Endothelial cell (in vitro differentiated cells): ENCODE results near the gene CHST11. TPM values are rescaled to one million over a fixed set of nuclear protein-coding genes. Genes with fewer than 3 reads are reported as not detected.
"Not testable (repeated sequence)": the region's sequence is repeated elsewhere in the genome, so short reads cannot be mapped to it uniquely, and the experiment has no call there.

Source experiments
- DNase-seq: peaks from one replicate; pipeline ENCODE4 v3.0.0; 2021; ENCODE audit warnings: low spot score
- H3K27ac Mint-ChIP-seq: one replicate; pipeline ENCODE4 v1.8.0; 2021; ENCODE audit warnings: mixed read lengths, inconsistent platforms; ENCODE audit not compliant: unreplicated experiment
- H3K27me3 Mint-ChIP-seq: one replicate; pipeline ENCODE4 v1.8.0; 2021; ENCODE audit warnings: mild to moderate bottlenecking, moderate library complexity, mixed read lengths, inconsistent platforms; ENCODE audit not compliant: unreplicated experiment
- H3K36me3 Mint-ChIP-seq: one replicate; pipeline ENCODE4 v1.8.0; 2021; ENCODE audit warnings: mild to moderate bottlenecking, low read depth, mixed read lengths, inconsistent platforms; ENCODE audit not compliant: unreplicated experiment
- H3K4me1 Mint-ChIP-seq: one replicate; pipeline ENCODE4 v1.8.0; 2021; ENCODE audit warnings: mild to moderate bottlenecking, mixed read lengths, inconsistent platforms; ENCODE audit not compliant: unreplicated experiment
- H3K4me3 Mint-ChIP-seq: one replicate; pipeline ENCODE4 v1.8.0; 2021; ENCODE audit warnings: mild to moderate bottlenecking, mixed read lengths, inconsistent platforms; ENCODE audit not compliant: unreplicated experiment
- H3K9me3 Mint-ChIP-seq: one replicate; pipeline ENCODE4 v1.8.0; 2021; ENCODE audit warnings: mixed read lengths, inconsistent platforms; ENCODE audit not compliant: unreplicated experiment
- CTCF ChIP-seq: fragments of 200-600 bp; sonication (generic); IDR thresholded peaks from one replicate; pipeline ENCODE4 v1.5.0; 2021; ENCODE audit warnings: antibody characterized with exemption; ENCODE audit not compliant: unreplicated experiment
- total RNA-seq: library from RNA; stranded (reverse); fragmentation: NEBNext Ultra II Directional; extraction: Animal tissue kit (Norgen Biotek cat#: 25700); gene quantifications from one replicate; pipeline ENCODE4 v1.2.1, GENCODE V29; 2021; ENCODE audit not compliant: unreplicated experiment

CHST11 gene
- total RNA-seq, 1 donor from 2014 or later: 11.8 TPM

GRCh38 chr12:104741497-104742367 is 285.0 kb downstream of the CHST11 start:
- DNase-seq: no peak
- Mint-ChIP-seq H3K27ac (no peak overlapping the region), H3K27me3 (peaks cover 5% of the 10 kb centered on the region), H3K4me1 (peaks cover 6% of the 10 kb centered on the region), H3K36me3 (no peaks in the 10 kb centered on the region), H3K9me3 (no peaks in the 10 kb centered on the region), H3K4me3 (no peak overlapping the region)
- no peak for TF ChIP-seq CTCF

- Mint-ChIP-seq H3K27ac (peak overlapping the region; percentile 3), H3K9me3 (no peaks in the 10 kb centered on the region), H3K4me1 (peaks cover 4% of the 10 kb centered on the region), H3K27me3 (peaks cover 4% of the 10 kb centered on the region), H3K36me3 (no peaks in the 10 kb centered on the region), H3K4me3 (no peak overlapping the region)
- TF ChIP-seq CTCF: no peak
- DNase-seq: no peak
Measured at GRCh38 chr12:104742551-104743201, 285.9 kb downstream of the CHST11 start.

GRCh38 chr12:104743202-104743580 is 286.4 kb downstream of the CHST11 start:
- no peak overlapping the region for H3K4me3 Mint-ChIP-seq
- no peaks in the 10 kb centered on the region for H3K9me3 Mint-ChIP-seq
- peak overlapping the region; percentile 3 for H3K27ac Mint-ChIP-seq
- no peak for DNase-seq
- peaks cover 3% of the 10 kb centered on the region for H3K4me1 Mint-ChIP-seq
- H3K36me3 Mint-ChIP-seq: no peaks in the 10 kb centered on the region
- no peak for TF ChIP-seq CTCF
- H3K27me3 Mint-ChIP-seq: peaks cover 3% of the 10 kb centered on the region

DNA sequence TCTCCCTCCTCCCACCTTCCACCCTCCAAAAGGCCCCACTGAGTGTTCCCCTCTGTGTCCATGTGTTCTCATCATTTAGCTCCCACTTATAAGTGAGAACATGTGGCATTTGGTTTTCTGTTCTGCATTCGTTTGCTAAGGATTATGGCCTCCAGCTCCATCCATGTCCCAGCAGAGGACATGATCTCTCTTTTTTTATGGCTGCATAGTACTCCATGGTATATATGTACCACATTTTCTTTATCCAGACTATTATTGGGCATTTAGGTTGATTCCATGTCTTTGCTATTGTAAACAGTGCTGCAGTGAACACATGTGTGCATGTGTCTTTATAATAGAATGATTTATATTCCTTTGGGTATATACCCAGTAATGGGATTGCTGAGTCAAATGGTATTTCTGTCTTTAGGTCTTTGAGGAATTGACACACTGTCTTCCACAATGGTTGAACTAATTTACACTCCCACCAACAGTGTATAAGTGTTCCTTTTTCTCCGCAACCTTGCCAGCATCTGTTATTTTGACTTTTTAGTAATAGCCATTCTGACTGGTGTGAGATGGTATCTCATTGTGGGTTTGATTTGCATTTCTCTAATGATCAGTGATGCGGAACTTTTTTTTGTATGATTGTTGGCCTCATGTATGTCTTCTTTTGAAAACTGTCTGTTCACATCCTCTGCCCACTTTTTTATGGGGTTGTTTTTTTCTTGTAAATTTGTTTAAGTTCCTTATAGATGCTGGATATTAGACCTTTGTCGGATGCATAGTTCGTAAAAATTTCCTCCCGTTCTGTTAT is 287.2 kb downstream of the CHST11 start:
- not testable (repeated sequence) for DNase-seq, H3K27ac Mint-ChIP-seq, H3K4me3 Mint-ChIP-seq, H3K4me1 Mint-ChIP-seq, H3K9me3 Mint-ChIP-seq, H3K27me3 Mint-ChIP-seq, H3K36me3 Mint-ChIP-seq

DNA sequence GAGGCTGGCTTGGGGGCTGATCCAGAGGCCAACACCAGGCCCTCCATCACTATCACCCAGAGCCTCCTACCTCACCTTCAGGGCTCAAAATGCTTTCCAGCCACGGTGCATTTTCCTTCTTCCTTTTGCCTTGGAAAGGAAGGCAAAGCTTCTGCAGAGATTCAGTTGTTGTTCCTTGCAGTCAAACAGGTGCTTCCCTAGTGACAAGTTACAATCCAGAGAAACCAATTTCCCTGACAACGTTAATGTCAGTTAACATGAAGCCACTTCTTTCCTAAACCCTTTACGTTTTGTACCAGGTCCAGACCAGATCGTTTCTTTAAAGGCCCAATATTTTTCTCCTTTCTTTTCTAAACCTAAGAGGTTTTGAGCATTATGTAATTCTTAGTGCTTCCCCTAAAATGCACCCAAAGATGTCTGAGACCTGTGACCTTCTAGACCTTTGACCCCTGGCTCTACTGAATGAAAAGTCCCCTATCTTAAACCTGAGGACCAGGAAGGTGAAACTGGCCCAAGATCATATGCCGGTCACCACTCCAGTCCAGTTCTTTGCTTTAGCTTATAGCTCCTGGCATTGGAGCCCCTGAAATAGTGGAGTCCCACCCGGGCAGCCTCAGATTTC is 289.8 kb downstream of the CHST11 start:
- Mint-ChIP-seq H3K27me3 (no peaks in the 10 kb centered on the region), H3K4me1 (peaks cover 7% of the 10 kb centered on the region)

More for the DNA sequence above, 289.8 kb downstream of the CHST11 start:
- Mint-ChIP-seq H3K9me3 (no peaks in the 10 kb centered on the region), H3K36me3 (no peaks in the 10 kb centered on the region), H3K4me3 (no peak overlapping the region), H3K27ac (no peak overlapping the region)
- DNase-seq: no peak
- no peak for TF ChIP-seq CTCF
